K562 (cell line): ENCODE results near the gene HDGFL1. TPM values are rescaled to one million over a fixed set of nuclear protein-coding genes. Genes with fewer than 3 reads are reported as not detected.

Source experiments
- ATAC-seq: fragments of 200-7000 bp; cut with Tn5 transposase; 3 replicates; pipeline ENCODE4 v1.9.1; 2020; ENCODE audit warnings: moderate library complexity
- BruUV-seq: library from RNA; stranded (reverse); fragments of 400-500 nt; replicated peaks from 2 replicates; lab custom pipeline; 2021; lab: Mats Ljungman, UMichigan
- CTCF ChIA-PET: fragments of 300-600 bp; formaldehyde crosslinking; extraction: SDS; loops from one replicate; lab custom pipeline; 2021; ENCODE audit warnings: low intra/inter-chr PET ratio; lab: Yijun Ruan, JAX
- POLR2A ChIA-PET: fragments of 300-600, 350-650 bp; sonication (Branson Sonifier 250); formaldehyde crosslinking; extraction: SDS; loops from one replicate; lab custom pipeline; 2021; ENCODE audit warnings: antibody characterized with exemption, inconsistent platforms; lab: Yijun Ruan, JAX
- DNase-seq, 4 experiments: peaks; one replicate each; pipeline versions ENCODE4 v3.0.0 to v3.0.0-alpha.2; 2011 to 2018; ENCODE audit warnings: low spot score in 3 of 4, mixed read lengths in 3 of 4; ENCODE audit errors: extremely low read depth in 1 of 4
- FAIRE-seq: peaks from 2 replicates; lab custom pipeline; 2011; peaks lifted over from hg19 to GRCh38; lab: Jason Lieb, UNC
- H2AFZ ChIP-seq: 2 replicates; pipeline ENCODE4 v1.6.0; 2011; ENCODE audit warnings: low read depth, low read length, control low read depth, inconsistent platforms
- H3K27ac ChIP-seq: fragments of 200-600 bp; 3 replicates; pipeline ENCODE4 v1.8.0; 2011; ENCODE audit warnings: low read depth, mild to moderate bottlenecking, control low read depth, inconsistent platforms, low read length, moderate library complexity, mixed read lengths; ENCODE audit errors: extremely low read depth
- H3K27me3 ChIP-seq, 2 experiments: fragments of 300-600 bp in 1 of 2; 2 replicates in 1 of 2; 3 replicates in 1 of 2; pipeline versions ENCODE4 v1.6.0 to v1.8.0; 2011; ENCODE audit warnings: inconsistent platforms in 2 of 2, low read length in 2 of 2, mild to moderate bottlenecking in 1 of 2, mixed read lengths in 1 of 2, moderate library complexity in 1 of 2; ENCODE audit not compliant: control insufficient read depth in 2 of 2, insufficient read depth in 2 of 2
- H3K36me3 ChIP-seq: fragments of 300-600 bp; 3 replicates; pipeline ENCODE4 v1.8.0; 2011; ENCODE audit warnings: mild to moderate bottlenecking, low read length, inconsistent platforms; ENCODE audit not compliant: control insufficient read depth, insufficient read depth
- H3K4me1 ChIP-seq, 2 experiments: fragments of 200-600 bp in 1 of 2; replicated peaks in 1 of 2; 2 replicates in 1 of 2; 3 replicates in 1 of 2; pipeline versions ENCODE4 v1.5.1 to v1.8.0; 2011; ENCODE audit warnings: inconsistent platforms in 2 of 2, low read length in 2 of 2, mild to moderate bottlenecking in 1 of 2, mixed read lengths in 1 of 2, moderate library complexity in 1 of 2; ENCODE audit not compliant: control insufficient read depth in 2 of 2, insufficient read depth in 2 of 2
- H3K4me2 ChIP-seq: 2 replicates; pipeline ENCODE4 v1.6.1; 2011; ENCODE audit warnings: low read length, control low read depth, inconsistent platforms, mixed read lengths; ENCODE audit not compliant: insufficient read depth
- H3K4me3 ChIP-seq: fragments of 200-600 bp; sonication (generic), shearing (Covaris generic); 2 replicates; pipeline ENCODE4 v1.5.1; 2016; ENCODE audit warnings: control low read depth, inconsistent platforms
- H3K79me2 ChIP-seq: fragments of 200-600 bp; 3 replicates; pipeline ENCODE4 v1.8.0; 2011; ENCODE audit warnings: low read length, inconsistent platforms; ENCODE audit not compliant: control insufficient read depth, insufficient read depth
- H3K9ac ChIP-seq, 2 experiments: 2 replicates each; pipeline versions ENCODE4 v1.6.0 to v1.6.1; 2011; ENCODE audit warnings: low read depth in 2 of 2, low read length in 2 of 2, control low read depth in 1 of 2, inconsistent platforms in 1 of 2, mild to moderate bottlenecking in 1 of 2, mixed read lengths in 1 of 2; ENCODE audit not compliant: insufficient read depth in 1 of 2
- H3K9me1 ChIP-seq: one replicate; pipeline ENCODE4 v1.6.0; 2011; ENCODE audit warnings: inconsistent platforms, mild to moderate bottlenecking, low read length, moderate library complexity; ENCODE audit not compliant: control insufficient read depth, insufficient read depth
- H3K9me3 ChIP-seq: replicated peaks from 2 replicates; pipeline ENCODE4 v1.5.1; 2011; ENCODE audit warnings: low read depth, low read length, inconsistent platforms; ENCODE audit not compliant: control insufficient read depth, insufficient read depth
- H4K20me1 ChIP-seq: replicated peaks from 2 replicates; pipeline ENCODE4 v1.6.1; 2011; ENCODE audit warnings: low read length, inconsistent platforms, mixed read lengths; ENCODE audit not compliant: control insufficient read depth, insufficient read depth
- CC2D1A ChIP-seq: fragments of 450-650 bp; IDR thresholded peaks from 2 replicates; pipeline ENCODE4 v1.6.1; 2017; ENCODE audit warnings: mild to moderate bottlenecking
- COPS2 ChIP-seq: fragments of 450-650 bp; conservative IDR thresholded peaks from 2 replicates; pipeline ENCODE4 v1.6.1; 2016; ENCODE audit warnings: mild to moderate bottlenecking, moderate library complexity
- MCM3 ChIP-seq: fragments of 450-650 bp; IDR thresholded peaks from 2 replicates; pipeline ENCODE4 v1.6.1; 2016
- NFIC ChIP-seq: fragments of 450-650 bp; IDR thresholded peaks from 2 replicates; pipeline ENCODE4 v1.6.1; 2017; ENCODE audit warnings: mild to moderate bottlenecking, inconsistent platforms
- NFIX ChIP-seq: fragments of 250-450 bp; sonication (Bioruptor Pico); IDR thresholded peaks from 2 replicates; pipeline ENCODE4 v1.4.0; 2020; ENCODE audit warnings: low read depth, mild to moderate bottlenecking, moderate library complexity
- PYGO2 ChIP-seq: fragments of 450-650 bp; IDR thresholded peaks from 2 replicates; pipeline ENCODE4 v1.6.1; 2016; ENCODE audit warnings: mild to moderate bottlenecking, missing genetic modification characterization, moderate library complexity, missing compliant biosample characterization
- TRIM28 ChIP-seq: fragments of 450-650 bp; IDR thresholded peaks from 2 replicates; pipeline ENCODE4 v1.6.1; 2017
- ZNF644 ChIP-seq: fragments of 200-800 bp; sonication (Bioruptor generic); IDR thresholded peaks from 2 replicates; pipeline ENCODE4 v1.6.1; 2016; ENCODE audit warnings: low read depth, missing genetic modification characterization, missing compliant biosample characterization
- WGBS: fragments of 100-300 bp; shearing (Covaris generic); methylation state at CpG from one replicate; pipeline ENCODE4 v1.1.6; 2016; ENCODE audit warnings: low coverage, mixed read lengths; ENCODE audit not compliant: insufficient coverage; ENCODE audit errors: missing lambda C conversion rate; 5-methylcytosine and 5-hydroxymethylcytosine counted together
- in situ Hi-C: fragments of 300-500 bp; cut with MboI; formaldehyde crosslinking; loops from 4 replicates; pipeline ENCODE4 v1.15.0; 2018; ENCODE audit warnings: inconsistent platforms, mixed read lengths
- intact Hi-C: fragments of 100-400 bp; cut with micrococcal nuclease; formaldehyde crosslinking; loops from 2 replicates; pipeline ENCODE4 v1.14.2; 2022
- polyA plus RNA-seq, 8 experiments: library from polyadenylated mRNA; depleted of rRNA in 4 of 8; stranded (reverse) in 5 of 8; unstranded in 3 of 8; fragments of >200 nt; fragmentation: Nextera tagmentation in 2 of 8; fragmentation: Illumina TruSeq in 1 of 8; extraction: Ambion mirVana in 2 of 8; extraction: Trizol in 1 of 8; gene quantifications; 2 replicates each; pipeline versions ENCODE4 v1.2.1 to v1.2.3, GENCODE V29; 2011 to 2014; ENCODE audit warnings: inconsistent platforms in 1 of 8, missing spikeins in 1 of 8
- total RNA-seq, 7 experiments: library from RNA; depleted of rRNA in 6 of 7; stranded (reverse); fragments of >200 nt in 6 of 7; fragmentation: Illumina TruSeq in 2 of 7; extraction: Trizol in 2 of 7; gene quantifications; 2 replicates each; pipeline versions ENCODE4 v1.2.1 to v1.2.3, GENCODE V29; 2011 to 2021; ENCODE audit warnings: low replicate concordance in 1 of 7
- TF ChIP-seq, protein P1 (sequence below): sonication (generic); formaldehyde crosslinking; IDR thresholded peaks from 2 replicates; pipeline ENCODE4 v1.8.0; 2023; ENCODE audit warnings: mild to moderate bottlenecking, missing genetic modification reagents
- TF ChIP-seq, protein P2 (sequence below): fragments of 450-650 bp; formaldehyde crosslinking; IDR thresholded peaks from 2 replicates; pipeline ENCODE4 v1.4.0; 2020; ENCODE audit warnings: mild to moderate bottlenecking
- TF ChIP-seq, protein P3 (sequence below): fragments of 250-450 bp; sonication (Bioruptor Pico); IDR thresholded peaks from 2 replicates; pipeline ENCODE4 v1.5.0; 2021; ENCODE audit warnings: mild to moderate bottlenecking, borderline replicate concordance
- TF ChIP-seq, protein P4 (sequence below): fragments of 150-350 bp; conservative IDR thresholded peaks from 2 replicates; pipeline ENCODE4 v1.6.1; 2014; ENCODE audit warnings: low read length
- TF ChIP-seq, protein P5 (sequence below): fragments of 200-800 bp; sonication (Bioruptor generic); IDR thresholded peaks from 2 replicates; pipeline ENCODE4 v1.6.1; 2017; ENCODE audit warnings: missing genetic modification characterization, missing compliant biosample characterization

HDGFL1 gene
- total and polyA plus RNA-seq, 9 of the 15 experiments (the other 6 are each of a cell fraction or from before 2014, with no cell fraction given): 0.04 to 0.64 (median 0.28) TPM

DNA sequence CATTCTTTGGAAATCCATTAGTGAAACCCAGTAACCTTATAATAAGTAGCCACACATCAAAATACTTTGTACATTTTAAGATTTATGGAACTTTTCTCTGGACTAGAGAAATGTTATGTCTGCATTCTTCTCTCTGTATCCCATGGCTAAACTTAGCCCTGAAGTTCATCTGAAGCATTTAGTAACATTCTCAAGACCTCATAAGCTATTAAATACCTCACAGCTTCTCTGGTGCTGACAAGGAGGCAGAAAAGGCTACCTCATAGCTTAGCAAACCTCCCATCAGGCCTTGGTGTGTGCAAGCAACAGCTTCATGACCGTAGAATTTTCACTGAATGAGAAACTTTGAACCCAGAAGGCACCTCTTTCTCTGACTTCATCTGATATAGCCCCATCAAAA, 38.9 kb upstream of the HDGFL1 start:
- intact Hi-C loops: no loop called here
- 0% methylated on average over 1 of the region's 1 CpG for WGBS

More for the DNA sequence above, 38.9 kb upstream of the HDGFL1 start:
- H3K27me3 ChIP-seq: no peaks in the 10 kb centered on the region
- no peaks in the 10 kb centered on the region for H4K20me1 ChIP-seq
- ChIA-PET CTCF (no interaction called here), POLR2A (no interaction called here)
- H3K4me3 ChIP-seq: no peak overlapping the region
- FAIRE-seq (no peak), DNase-seq (no peak)
- H3K9ac ChIP-seq: no peak overlapping the region
- BruUV-seq: no TSS peak
- in situ Hi-C loops: no loop called here
- H3K9me1 ChIP-seq: no peaks in the 10 kb centered on the region
- H2AFZ ChIP-seq: no peak overlapping the region
- no peaks in the 10 kb centered on the region for H3K79me2 ChIP-seq
- H3K4me1 ChIP-seq: no peaks in the 10 kb centered on the region
- H3K9me3 ChIP-seq: no peaks in the 10 kb centered on the region
- TF ChIP-seq, protein P1, sequence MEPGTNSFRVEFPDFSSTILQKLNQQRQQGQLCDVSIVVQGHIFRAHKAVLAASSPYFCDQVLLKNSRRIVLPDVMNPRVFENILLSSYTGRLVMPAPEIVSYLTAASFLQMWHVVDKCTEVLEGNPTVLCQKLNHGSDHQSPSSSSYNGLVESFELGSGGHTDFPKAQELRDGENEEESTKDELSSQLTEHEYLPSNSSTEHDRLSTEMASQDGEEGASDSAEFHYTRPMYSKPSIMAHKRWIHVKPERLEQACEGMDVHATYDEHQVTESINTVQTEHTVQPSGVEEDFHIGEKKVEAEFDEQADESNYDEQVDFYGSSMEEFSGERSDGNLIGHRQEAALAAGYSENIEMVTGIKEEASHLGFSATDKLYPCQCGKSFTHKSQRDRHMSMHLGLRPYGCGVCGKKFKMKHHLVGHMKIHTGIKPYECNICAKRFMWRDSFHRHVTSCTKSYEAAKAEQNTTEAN (CRISPR knock-in tag): no peak
- TF ChIP-seq, protein P2, sequence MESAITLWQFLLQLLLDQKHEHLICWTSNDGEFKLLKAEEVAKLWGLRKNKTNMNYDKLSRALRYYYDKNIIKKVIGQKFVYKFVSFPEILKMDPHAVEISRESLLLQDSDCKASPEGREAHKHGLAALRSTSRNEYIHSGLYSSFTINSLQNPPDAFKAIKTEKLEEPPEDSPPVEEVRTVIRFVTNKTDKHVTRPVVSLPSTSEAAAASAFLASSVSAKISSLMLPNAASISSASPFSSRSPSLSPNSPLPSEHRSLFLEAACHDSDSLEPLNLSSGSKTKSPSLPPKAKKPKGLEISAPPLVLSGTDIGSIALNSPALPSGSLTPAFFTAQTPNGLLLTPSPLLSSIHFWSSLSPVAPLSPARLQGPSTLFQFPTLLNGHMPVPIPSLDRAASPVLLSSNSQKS (CRISPR knock-in tag): no peak
- TF ChIP-seq, protein P3, sequence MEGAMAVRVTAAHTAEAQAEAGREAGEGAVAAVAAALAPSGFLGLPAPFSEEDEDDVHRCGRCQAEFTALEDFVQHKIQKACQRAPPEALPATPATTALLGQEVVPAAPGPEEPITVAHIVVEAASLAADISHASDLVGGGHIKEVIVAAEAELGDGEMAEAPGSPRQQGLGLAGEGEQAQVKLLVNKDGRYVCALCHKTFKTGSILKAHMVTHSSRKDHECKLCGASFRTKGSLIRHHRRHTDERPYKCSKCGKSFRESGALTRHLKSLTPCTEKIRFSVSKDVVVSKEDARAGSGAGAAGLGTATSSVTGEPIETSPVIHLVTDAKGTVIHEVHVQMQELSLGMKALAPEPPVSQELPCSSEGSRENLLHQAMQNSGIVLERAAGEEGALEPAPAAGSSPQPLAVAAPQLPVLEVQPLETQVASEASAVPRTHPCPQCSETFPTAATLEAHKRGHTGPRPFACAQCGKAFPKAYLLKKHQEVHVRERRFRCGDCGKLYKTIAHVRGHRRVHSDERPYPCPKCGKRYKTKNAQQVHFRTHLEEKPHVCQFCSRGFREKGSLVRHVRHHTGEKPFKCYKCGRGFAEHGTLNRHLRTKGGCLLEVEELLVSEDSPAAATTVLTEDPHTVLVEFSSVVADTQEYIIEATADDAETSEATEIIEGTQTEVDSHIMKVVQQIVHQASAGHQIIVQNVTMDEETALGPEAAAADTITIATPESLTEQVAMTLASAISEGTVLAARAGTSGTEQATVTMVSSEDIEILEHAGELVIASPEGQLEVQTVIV (CRISPR knock-in tag): no peak
- TF ChIP-seq NFIX (CRISPR knock-in tag) (no peak), ZNF644 (tag) (no peak), NFIC (no peak), COPS2 (no peak), MCM3 (no peak), CC2D1A (no peak), PYGO2 (tag) (no peak), TRIM28 (no peak)
- TF ChIP-seq, protein P4, sequence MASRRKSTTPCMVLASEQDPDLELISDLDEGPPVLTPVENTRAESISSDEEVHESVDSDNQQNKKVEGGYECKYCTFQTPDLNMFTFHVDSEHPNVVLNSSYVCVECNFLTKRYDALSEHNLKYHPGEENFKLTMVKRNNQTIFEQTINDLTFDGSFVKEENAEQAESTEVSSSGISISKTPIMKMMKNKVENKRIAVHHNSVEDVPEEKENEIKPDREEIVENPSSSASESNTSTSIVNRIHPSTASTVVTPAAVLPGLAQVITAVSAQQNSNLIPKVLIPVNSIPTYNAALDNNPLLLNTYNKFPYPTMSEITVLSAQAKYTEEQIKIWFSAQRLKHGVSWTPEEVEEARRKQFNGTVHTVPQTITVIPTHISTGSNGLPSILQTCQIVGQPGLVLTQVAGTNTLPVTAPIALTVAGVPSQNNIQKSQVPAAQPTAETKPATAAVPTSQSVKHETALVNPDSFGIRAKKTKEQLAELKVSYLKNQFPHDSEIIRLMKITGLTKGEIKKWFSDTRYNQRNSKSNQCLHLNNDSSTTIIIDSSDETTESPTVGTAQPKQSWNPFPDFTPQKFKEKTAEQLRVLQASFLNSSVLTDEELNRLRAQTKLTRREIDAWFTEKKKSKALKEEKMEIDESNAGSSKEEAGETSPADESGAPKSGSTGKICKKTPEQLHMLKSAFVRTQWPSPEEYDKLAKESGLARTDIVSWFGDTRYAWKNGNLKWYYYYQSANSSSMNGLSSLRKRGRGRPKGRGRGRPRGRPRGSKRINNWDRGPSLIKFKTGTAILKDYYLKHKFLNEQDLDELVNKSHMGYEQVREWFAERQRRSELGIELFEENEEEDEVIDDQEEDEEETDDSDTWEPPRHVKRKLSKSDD: no peak
- TF ChIP-seq, protein P5, sequence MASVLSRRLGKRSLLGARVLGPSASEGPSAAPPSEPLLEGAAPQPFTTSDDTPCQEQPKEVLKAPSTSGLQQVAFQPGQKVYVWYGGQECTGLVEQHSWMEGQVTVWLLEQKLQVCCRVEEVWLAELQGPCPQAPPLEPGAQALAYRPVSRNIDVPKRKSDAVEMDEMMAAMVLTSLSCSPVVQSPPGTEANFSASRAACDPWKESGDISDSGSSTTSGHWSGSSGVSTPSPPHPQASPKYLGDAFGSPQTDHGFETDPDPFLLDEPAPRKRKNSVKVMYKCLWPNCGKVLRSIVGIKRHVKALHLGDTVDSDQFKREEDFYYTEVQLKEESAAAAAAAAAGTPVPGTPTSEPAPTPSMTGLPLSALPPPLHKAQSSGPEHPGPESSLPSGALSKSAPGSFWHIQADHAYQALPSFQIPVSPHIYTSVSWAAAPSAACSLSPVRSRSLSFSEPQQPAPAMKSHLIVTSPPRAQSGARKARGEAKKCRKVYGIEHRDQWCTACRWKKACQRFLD (CRISPR knock-in tag): no peak
- TF ChIP-seq, all 486 proteins: peak for 0
- H3K36me3 ChIP-seq: no peaks in the 10 kb centered on the region
- H3K27ac ChIP-seq: no peak overlapping the region
- no peak for ATAC-seq
- no peak overlapping the region for H3K4me2 ChIP-seq
